ENCODE data around the gene PNPLA4. TPM values are rescaled to one million over a fixed set of nuclear protein-coding genes. Genes with fewer than 3 reads are reported as not detected.

The PNPLA4 gene, protein sequence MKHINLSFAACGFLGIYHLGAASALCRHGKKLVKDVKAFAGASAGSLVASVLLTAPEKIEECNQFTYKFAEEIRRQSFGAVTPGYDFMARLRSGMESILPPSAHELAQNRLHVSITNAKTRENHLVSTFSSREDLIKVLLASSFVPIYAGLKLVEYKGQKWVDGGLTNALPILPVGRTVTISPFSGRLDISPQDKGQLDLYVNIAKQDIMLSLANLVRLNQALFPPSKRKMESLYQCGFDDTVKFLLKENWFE
- total RNA-seq (2014; rRNA removed; shearing (Covaris generic)) = 10.3 and 15.1 TPM in 2 replicates

DNA sequence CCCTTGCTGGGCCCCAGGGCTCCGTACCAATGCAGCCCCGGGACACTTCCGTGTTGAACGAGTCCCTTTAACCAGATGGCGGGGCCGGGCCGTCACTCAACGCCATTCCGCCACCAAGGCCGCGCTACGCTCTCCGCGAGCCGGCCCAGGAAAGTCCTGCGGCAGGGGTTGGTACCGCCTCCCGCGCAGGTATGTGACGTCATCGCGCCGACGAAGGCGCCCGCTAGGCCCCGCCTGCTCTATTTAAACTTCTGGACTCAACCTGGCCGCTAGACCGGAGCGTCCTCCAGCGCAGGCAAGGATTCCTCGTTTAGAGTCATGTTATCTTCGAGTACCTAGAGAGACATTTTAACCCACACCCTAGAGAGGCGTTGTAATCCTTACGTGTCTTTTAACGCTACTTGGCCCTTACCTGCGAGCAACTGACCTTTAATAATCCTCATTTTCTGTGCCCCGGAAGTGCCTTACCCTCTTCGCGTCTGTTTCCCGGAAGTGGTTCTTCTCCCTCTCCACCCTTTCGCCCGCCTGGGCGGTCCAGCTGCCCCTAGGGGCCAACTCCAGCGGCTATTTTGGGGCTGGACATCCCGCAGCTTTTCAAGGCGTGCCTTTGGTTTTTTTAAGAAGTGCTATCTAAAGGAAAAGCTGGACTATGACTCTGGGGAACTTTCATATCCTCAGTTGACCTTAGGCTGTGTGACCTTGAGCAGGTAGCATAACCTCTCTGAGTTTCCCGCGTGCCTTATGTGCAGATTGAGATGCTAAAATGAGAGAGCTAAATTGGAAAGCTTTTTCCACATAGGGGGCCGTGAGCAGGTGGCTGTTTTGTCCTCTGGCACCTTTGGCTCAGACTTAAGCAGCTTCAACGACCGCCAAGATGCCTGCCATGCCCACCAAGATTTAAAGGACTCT is at the start of gene PNPLA4:
TSS of gene PNPLA4 (minus strand) at position 155 of the 909 bp plus-strand sequence. CDS start 1,294 bp downstream, outside the sequence.
- peak; percentile 79 for DNase-seq (ENCODE audit: low read depth)

DNA sequence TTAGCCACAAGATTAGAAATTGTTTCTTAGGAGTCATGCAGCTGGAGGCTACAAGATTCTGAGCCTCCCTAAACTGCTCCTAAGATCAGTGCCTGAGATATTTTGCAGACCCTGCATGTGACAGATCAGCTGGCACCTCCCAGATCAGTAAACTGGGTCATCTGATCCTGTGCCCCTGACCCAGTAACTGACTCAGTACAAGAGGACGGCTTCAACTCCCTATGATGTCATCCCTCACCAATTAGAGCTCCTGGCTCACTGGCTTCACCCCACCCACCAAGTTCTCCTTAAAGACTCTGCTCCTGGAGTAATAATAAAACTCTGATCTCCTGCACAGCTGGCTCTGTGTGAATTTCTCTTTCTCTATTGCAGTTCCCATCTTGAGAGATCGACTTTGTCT is 45.4 kb upstream of the PNPLA4 start:
- DNase-seq (ENCODE audit: low read depth) = no peak

DNA sequence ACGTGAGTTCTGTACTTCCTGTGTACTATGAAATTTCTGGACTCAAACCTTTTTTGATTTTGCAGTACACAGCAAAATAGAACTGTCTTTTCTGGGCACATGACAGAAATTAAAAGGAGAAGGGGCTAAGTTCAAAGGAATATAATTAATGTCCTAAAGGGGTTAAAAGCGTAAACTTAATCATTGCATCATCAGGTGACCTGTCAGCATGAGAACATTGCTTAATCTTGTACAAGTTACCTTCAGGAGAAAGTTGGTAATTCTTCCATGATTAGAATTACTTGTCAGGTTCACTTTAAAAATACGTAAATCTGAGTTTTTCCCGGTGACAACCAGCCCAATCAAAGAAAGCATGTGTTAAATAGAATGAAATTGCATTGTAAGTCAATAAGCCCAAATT is 43.2 kb upstream of the PNPLA4 start:
- DNase-seq (ENCODE audit: low read depth) = no peak

DNA sequence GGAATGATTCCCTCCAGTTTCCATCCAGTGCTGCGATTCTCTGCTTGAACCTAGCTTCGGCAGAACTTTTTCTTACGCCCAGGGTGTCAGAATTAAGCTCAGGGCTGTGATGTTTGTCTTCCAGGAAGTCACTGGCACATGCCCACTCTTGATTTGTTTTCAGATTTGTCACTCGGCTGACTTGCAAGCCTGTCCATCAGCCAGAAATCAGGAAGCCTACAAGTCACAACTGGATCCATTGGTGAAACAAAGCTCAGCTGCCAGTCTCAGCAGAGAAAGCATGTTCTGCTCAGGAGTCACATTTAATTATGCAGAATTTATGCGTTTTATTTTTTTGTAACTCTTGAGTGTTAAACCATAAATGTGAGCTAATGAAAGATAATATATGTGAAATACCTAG is 38.2 kb upstream of the PNPLA4 start:
- no peak for DNase-seq (ENCODE audit: low read depth)

DNA sequence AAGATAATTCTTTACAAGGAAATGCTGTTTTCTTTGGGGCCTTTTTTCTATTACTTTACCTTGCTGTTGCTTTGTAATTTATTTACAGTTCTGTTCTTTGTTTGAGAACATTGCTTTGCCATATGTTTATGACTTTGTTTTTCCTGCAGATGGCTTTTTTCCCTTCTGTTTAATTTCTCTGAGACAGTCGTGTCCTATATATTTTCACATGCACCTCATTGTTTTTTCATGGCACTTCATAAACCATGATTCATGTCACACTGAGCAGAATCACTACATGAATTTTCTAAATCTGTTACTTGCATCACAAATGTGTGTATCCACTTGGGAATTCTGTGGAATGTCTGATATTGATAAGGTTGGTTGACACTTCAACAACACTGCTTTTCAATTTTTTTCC is 33.0 kb upstream of the PNPLA4 start:
- no peak for DNase-seq (ENCODE audit: low read depth)

DNA sequence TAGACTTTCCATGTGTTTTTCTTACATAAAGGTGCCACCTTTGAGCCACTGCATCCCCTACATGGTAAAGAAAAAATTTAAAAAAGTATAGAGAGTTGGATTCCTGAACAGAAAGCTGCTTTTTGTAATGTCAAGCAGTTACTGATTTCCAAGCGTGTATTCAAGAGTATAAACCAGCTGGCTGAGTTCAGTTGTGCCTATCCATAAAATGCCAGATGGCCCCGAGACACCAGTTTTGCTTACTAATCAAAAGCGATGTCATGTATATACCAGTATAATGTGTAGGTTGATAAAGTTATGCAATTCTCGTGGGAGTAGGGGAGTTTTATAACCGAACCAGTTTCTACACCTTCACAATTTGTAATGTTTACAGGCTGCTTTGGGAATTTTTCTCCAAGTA is 26.2 kb upstream of the PNPLA4 start:
- DNase-seq (ENCODE audit: low read depth) = no peak

DNA sequence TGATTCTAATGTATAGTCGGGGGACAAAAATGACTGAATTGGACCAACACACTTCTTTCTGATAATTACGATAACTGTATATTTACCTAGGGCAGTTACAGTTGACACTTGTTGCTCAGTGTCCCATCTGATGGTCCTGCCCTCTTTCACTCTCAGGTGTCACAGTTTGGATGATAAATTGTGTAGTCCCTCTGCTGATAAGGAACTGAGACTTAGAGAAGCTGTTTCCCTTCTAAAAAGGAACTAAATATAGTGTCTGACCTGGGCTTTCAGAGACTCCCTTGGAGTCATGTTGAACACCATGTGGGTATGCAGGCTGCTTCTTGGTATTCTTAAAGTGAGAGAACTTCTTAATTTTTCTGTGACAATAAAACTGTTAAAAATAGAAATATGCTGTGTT is 23.7 kb upstream of the PNPLA4 start:
- DNase-seq (ENCODE audit: low read depth) = no peak

DNA sequence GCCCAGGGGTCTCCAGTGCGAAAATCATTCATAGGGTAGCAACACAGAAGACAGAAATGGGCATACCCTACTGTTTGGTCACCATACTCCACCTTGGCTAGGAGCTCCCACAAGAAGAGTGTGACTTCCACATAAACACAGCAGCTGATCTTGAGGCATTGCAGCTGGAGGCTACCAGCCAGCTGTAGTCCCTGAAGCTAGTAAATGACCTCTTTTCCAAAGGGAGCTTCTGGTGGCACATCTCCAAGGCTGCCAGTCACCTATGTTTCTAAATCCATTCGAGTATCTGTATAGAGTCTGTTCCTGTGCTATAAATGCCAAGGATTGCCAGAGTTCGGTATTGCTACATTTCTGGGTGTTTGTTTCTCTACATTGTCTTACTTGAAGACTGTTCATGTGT is 21.3 kb upstream of the PNPLA4 start:
- no peak for DNase-seq (ENCODE audit: low read depth)

DNA sequence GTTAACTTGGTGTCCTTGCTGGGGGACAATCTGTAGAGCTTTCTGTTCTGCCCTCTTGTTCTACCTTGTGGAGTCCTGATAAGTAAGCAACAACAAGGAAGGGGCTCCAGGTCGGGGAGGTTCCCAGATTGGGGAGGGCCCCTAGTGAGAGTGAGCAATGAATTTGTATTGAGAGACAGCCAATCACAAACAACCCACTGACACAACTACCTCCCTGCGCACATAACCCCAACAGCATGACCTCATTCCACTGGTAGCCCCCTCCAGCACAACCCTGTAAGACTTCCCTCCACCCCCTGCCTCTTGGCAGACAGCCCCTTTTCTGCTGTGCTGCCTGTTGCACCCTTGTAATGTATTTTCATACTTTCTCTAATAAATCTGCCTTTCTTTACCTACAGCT is 19.7 kb upstream of the PNPLA4 start:
- no peak for DNase-seq (ENCODE audit: low read depth)

DNA sequence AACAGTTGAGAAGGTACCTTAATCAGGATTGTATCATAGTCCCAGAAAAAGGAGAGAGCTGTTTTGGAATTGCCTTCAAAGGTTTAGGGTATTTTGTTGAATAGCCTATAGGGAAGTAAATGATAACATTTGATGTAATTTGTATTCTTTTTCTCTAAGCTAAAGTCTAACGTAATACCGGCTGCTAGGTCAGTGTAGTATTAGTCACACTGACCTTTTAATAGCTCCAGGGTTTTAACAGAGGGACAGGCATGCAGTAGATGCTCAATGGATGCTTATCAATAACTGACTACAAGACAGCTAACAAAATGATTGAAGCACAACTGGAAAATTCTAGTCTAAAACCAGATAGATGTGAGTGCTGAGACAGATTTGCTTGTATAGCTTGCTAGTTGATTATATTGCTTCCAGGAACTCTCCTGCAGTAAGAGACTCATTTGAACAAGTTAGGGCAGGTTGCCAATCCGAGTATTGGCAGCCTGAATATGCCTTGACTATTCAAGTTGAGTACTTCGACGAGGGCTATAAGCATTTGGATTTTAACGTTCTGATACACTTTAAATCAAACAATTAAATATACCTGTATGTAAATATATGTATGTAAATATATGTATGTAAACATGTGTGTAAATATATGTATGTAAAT is 16.5 kb upstream of the PNPLA4 start:
- peak; percentile 35 for DNase-seq (ENCODE audit: low read depth)

DNA sequence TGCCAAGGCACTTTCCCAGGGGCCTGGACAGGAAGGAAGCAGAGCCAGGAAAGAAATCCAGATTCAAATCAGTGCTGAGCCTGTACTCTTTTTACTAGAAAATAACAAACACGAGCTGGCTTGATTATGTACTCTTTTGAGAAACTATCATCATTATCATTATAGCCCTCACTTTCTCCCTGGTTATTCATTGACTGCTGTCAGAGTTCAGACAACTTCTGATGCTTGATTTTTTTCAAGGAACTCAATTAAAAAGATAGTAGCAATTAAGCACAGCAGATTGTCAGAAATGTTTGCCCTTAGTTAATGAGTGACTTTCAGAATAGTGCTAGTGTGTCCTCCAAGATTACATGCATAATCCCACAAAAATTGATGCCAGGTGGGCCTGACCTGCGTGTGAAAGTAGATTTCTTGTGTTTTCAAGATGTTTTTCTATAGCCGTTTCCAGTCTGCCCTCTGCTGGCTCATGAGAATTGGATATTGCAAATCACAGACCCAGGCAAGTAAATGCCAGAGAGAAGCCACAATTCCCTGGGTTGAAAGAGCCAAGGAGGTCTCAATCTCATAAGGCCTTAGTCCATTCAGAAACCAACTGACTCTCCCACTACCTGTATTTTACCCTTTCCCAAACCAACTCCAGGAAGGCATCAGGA is 14.3 kb upstream of the PNPLA4 start:
- DNase-seq (ENCODE audit: low read depth) = peak; percentile 15

DNA sequence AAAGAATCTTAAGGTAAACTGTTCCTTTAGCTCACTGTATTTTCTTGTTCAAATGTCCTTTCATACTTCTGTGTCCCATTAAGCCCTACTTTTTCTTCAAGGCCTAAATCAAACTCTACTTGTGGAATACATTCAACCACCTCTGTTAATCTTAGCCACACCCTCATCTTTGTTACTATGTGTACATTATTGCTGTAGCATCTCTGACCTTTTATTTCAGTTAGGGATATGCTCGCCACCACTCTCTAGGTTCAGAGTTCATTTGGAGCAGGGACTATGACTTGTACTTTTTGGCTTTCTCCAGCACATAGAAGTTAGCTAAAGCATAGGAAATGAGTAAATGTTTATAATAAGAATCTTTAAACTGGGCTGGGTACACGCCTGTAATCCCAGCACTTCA is 6.8 kb upstream of the PNPLA4 start:
- DNase-seq (ENCODE audit: low read depth) = no peak

DNA sequence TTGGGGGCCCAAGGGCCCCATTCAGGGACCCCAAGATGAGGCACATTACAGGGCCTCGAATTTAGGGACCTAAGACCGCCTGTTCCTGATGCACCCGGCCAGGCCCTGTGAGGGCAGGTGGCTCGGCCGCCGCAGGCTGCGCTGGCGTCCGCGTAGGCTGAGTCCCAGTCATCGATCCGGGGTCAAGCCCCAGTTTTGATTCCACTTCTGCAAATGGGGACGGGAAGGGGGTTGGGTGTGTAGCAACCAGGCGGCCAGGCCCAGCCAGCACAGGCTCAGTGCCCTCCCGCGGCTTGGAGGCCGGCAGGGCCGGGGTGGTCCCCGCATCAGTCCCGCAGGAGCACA is 327 bp downstream of the PNPLA4 start:
- no peak for DNase-seq (ENCODE audit: low read depth)

DNA sequence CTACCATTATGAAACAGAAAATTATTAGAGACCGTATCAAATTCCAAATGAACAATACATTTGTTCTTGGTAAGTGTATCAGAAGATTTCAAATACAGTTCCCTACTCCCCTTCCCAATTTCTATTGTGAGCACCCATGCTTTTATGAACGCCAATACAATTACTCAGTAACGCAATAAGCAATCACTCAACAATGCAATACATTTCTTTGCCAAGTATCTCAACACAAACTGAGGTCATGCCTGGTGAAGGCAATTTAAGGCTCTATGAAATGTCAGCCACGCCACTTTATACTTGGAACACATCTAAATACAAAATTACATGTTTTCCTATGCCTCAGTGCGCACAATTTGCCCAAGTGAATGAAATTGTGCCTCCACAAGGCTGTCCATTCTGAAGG is 712 bp downstream of the PNPLA4 start:
- DNase-seq (ENCODE audit: low read depth) = no peak

DNA sequence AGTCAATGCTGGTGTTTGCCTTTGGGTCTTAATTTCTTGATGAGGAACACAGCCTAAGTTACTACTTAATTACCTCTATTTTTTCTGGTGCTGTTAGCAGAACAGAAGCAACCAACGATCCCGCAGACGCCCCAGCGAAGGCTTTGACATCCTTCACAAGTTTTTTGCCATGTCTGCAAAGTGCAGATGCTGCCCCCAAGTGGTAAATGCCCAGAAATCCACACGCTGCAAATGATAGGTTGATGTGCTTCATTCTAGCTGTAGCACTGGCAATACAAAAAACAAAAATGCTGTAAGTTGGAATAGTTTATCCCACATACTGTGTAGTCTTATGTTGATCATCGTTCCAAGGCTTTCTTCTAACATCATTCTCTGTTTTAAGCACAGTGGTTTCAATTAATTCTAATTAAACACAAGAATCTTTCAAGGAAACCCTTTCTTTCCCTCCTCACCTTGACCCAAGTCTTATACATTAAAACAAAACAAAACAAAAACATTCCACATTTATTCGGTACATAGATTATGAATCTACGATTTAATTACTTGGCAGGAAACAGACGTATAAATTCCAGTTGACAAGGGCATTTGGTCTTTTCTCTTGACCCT is 1.2 kb downstream of the PNPLA4 start:
- DNase-seq (ENCODE audit: low read depth) = peak; percentile 64

DNA sequence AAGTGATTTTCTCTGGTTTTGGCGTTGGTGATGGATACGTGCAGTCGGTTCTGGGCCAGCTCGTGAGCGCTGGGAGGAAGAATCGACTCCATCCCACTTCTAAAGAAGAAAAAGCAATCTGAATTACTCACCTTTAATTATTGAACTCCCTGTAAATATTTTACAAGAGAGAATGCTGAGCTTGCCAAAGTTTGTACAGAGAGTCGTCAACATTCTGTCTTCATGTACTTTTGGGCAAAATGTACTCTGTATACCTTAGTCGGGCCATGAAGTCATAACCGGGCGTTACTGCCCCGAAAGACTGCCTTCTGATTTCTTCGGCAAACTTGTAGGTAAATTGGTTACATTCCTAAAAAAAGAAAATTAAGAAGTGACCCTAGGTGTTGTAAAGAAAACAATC is 5.5 kb downstream of the PNPLA4 start:
- no peak for DNase-seq (ENCODE audit: low read depth)

DNA sequence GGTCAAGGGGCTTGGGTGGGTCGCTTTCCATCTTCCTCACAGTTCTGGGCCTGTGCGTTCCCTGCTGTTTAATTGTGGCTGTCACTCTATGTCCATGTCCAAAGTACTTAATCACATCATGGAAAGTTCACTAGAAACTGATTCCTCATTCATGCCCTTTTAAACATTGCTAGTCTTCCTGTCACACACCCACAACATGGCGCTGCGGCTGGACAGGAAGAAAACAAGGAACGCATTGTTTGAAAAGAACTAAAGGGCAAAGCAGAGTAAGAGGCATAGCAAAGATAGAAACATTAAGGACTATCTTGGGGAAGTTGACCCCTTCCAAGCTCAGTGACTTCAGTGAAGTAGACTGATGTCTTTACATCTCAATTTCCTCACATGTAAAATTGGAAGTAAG is 18.4 kb downstream of the PNPLA4 start:
- DNase-seq (ENCODE audit: low read depth) = no peak

DNA sequence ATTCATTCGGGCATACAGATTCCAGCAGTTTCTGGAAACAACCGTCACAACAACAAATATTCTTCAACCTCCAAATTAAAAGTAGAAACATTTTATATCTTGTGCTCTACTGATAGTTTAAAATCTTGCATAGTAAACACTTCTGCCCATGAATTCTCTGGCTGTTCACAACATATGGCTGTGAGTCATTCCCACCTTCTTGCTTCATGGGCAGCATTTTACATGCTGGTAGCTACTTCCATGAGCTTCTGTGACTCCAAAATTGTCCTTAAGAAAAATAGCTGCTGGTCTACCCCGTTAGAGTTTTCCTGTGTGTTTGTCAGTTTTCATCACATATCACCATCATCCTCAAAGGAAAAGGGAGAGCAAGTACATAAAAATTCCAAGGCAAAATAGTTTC is 22.7 kb downstream of the PNPLA4 start:
- DNase-seq (ENCODE audit: low read depth) = no peak

DNA sequence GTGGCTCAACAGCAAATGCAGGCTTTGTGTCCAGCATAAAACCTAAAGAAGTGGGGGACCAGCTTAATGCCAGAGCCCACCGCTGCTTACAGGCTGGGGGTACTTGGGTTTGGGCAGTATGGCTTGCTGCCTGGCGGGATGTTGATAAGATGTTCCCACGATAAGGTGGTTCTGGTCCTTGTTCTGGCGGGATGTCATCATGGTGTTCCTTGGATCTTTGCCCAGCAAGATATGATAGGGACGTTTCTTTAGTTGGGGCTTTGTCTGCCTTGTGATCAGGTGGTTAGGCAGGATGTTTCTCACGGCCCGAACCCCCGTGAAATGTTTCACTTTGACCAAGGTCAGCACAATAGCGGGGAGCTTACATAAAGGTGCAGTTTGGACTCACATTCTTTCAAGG is 35.3 kb downstream of the PNPLA4 start:
- DNase-seq (ENCODE audit: low read depth) = no peak

DNA sequence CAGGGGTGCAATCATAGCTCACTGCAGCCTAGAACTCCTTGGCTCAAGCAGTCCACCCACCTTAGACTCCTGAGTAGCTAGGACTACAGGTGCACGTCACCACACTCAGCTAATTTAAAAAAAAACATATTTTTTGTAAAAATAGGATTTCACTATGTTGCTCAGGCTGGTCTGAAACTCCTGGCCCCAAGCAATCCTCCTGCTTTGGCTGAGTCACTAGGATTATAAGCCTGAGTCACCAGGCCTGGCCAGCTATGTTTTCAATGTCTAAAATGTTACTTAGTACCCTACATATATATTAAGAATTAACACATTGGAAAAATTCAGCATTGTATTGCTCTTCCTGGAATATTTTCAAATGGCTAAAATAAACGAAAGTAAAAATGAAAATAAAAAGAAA is 37.5 kb downstream of the PNPLA4 start:
- DNase-seq (ENCODE audit: low read depth) = peak; percentile 63

DNA sequence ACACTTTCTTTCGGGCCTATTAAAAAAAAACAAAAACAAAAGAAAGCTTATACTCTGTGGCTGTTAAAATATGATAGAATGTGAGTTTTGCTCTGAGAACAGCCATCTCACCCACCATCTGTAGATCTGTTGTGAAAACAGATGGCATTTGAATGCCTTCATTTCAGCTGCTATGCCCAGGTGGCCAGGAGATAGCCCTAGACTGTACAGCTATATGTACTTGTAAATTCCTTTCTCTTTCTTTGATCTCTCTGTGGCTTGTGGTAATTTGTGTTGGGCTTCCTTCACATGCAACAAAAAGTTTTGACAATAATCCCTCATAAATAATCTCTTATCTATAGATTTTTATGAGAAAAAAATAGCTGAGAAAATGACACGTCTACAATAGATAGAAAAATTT is 38.1 kb downstream of the PNPLA4 start:
- DNase-seq (ENCODE audit: low read depth) = peak; percentile 46

DNA sequence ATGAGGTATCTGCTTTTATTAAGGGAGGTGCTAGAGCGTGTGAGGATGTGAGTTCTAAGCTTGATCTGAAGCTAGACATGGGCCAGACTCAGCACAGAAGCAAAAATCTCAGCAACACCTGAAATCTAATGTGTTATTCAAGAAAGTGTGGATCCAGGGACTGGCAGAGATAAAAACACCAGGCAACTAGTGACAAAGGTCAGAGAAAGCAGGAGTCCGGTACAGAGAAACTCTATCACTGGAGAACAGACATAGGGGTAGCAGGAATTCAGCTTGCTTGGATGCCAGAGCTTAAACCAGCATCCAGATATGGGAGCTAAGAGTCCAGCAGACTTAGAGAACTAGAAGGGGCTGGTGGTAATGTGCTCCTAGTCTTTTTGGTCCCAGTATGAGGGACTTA is 50.3 kb downstream of the PNPLA4 start:
- DNase-seq (ENCODE audit: low read depth) = no peak

Data from M059J (cell line).